ENCODE results near the gene OVCH2. TPM values are rescaled to one million over a fixed set of nuclear protein-coding genes. Genes with fewer than 3 reads are reported as not detected.
A peak's percentile ranks its signal among the peaks of the same experiment; 100 is the strongest.

Gene OVCH2
- total RNA-seq, 2 donors from 2014 or later, result not detected

- no peaks in the 10 kb centered on the region for H3K27me3 ChIP-seq
Measured at GRCh38 chr11:7696424-7696823, 9.9 kb downstream of the OVCH2 start.

GRCh38 chr11:7694235-7694634 lies 12.0 kb downstream of the OVCH2 start:
- Histone ChIP-seq H3K4me3 (no peak overlapping the region), H3K9me3 (no peaks in the 10 kb centered on the region), H3K36me3 (replicated peaks in 1 of 2; ENCODE audit: insufficient read depth in 1 of 2, low read depth in 2 of 2) (no peaks in the 10 kb centered on the region), H3K27ac (no peak overlapping the region), H3K27me3 (no peaks in the 10 kb centered on the region), H3K4me1 (no peaks in the 10 kb centered on the region)
- no peak for ATAC-seq
- WGBS, 2 donors, result 63 to 70% methylated on average over 3 of the region's 3 CpGs
- intact Hi-C loops (cut with DNase I), result loop anchor here (10.0 kb wide), 1 partner anchor 599 kb away; no protein-coding TSS in a partner anchor
- TF ChIP-seq CTCF (IDR thresholded peaks at IDR 0.05) (no peak), POLR2A (IDR thresholded peaks at IDR 0.05) (no peak)
- DNase-seq, result no peak

More at GRCh38 chr11:7696424-7696823, 9.9 kb downstream of the OVCH2 start:
- intact Hi-C loops (cut with DNase I), result loop anchor here (10.0 kb wide), 1 partner anchor 602 kb away; no protein-coding TSS in a partner anchor
- Histone ChIP-seq H3K27ac (no peak overlapping the region), H3K9me3 (no peaks in the 10 kb centered on the region), H3K4me3 (no peak overlapping the region), H3K4me1 (no peaks in the 10 kb centered on the region), H3K36me3 (replicated peaks in 1 of 2; ENCODE audit: insufficient read depth in 1 of 2, low read depth in 2 of 2) (no peaks in the 10 kb centered on the region)
- TF ChIP-seq POLR2A (IDR thresholded peaks at IDR 0.05) (no peak), CTCF (IDR thresholded peaks at IDR 0.05) (no peak)
- 70 to 75% methylated on average over 5 of the region's 5 CpGs for WGBS, 2 donors
- ATAC-seq (no peak), DNase-seq (no peak)

- intact Hi-C loops (cut with DNase I), result loop anchor here (10.0 kb wide), 1 partner anchor 598 kb away; no protein-coding TSS in a partner anchor
- H3K9me3 ChIP-seq, result no peaks in the 10 kb centered on the region
- no peak for ATAC-seq
- no peaks in the 10 kb centered on the region for H3K36me3 ChIP-seq (replicated peaks in 1 of 2; ENCODE audit: insufficient read depth in 1 of 2, low read depth in 2 of 2)
- H3K27me3 ChIP-seq, result no peaks in the 10 kb centered on the region
- no peaks in the 10 kb centered on the region for H3K4me1 ChIP-seq
- no peak overlapping the region for H3K4me3 ChIP-seq
- DNase-seq, result no peak
- H3K27ac ChIP-seq, result no peak overlapping the region
- TF ChIP-seq CTCF (IDR thresholded peaks at IDR 0.05) (no peak), POLR2A (IDR thresholded peaks at IDR 0.05) (no peak)
- 77 to 78% methylated on average over 3 of the region's 3 CpGs for WGBS, 2 donors
Measured at GRCh38 chr11:7692426-7692825, 13.9 kb downstream of the OVCH2 start.

GRCh38 chr11:7691759-7692350 lies 14.4 kb downstream of the OVCH2 start:
- H3K36me3 ChIP-seq (replicated peaks in 1 of 2; ENCODE audit: insufficient read depth in 1 of 2, low read depth in 2 of 2), result no peaks in the 10 kb centered on the region
- 57 to 62% methylated on average over 6 of the region's 6 CpGs for WGBS, 2 donors
- no peak for TF ChIP-seq POLR2A (IDR thresholded peaks at IDR 0.05)
- TF ChIP-seq CTCF (IDR thresholded peaks at IDR 0.05), result no peak
- no peaks in the 10 kb centered on the region for H3K9me3 ChIP-seq
- H3K4me1 ChIP-seq, result no peaks in the 10 kb centered on the region
- ATAC-seq (no peak), DNase-seq (no peak)
- no peak overlapping the region for H3K4me3 ChIP-seq
- intact Hi-C loops (cut with DNase I), result loop anchor here (10.0 kb wide), 1 partner anchor 597 kb away; no protein-coding TSS in a partner anchor
- no peaks in the 10 kb centered on the region for H3K27me3 ChIP-seq
- no peak overlapping the region for H3K27ac ChIP-seq

- Histone ChIP-seq H3K9me3 (no peaks in the 10 kb centered on the region), H3K36me3 (replicated peaks in 1 of 2; ENCODE audit: insufficient read depth in 1 of 2, low read depth in 2 of 2) (no peaks in the 10 kb centered on the region), H3K27me3 (no peaks in the 10 kb centered on the region), H3K4me1 (no peaks in the 10 kb centered on the region), H3K27ac (no peak overlapping the region), H3K4me3 (no peak overlapping the region)
- DNase-seq (peak in 1 of 4 donors; percentile 19), ATAC-seq (no peak)
- WGBS, 2 donors, result 43 to 54% methylated on average over 6 of the region's 6 CpGs
- TF ChIP-seq POLR2A (IDR thresholded peaks at IDR 0.05) (no peak), CTCF (IDR thresholded peaks at IDR 0.05) (peak in 1 of 7 experiments; percentile 47)
- intact Hi-C loops (cut with DNase I), result loop anchor here (10.0 kb wide), 1 partner anchor 596 kb away; no protein-coding TSS in a partner anchor
Measured at GRCh38 chr11:7690648-7691047, 15.6 kb downstream of the OVCH2 start.
